HG02840 (cell line): ENCODE measurements around the gene EID3.
"Not testable (repeated sequence)": the region's sequence is repeated elsewhere in the genome, so short reads cannot be mapped to it uniquely, and the experiment has no call there.

Source experiments
- ATAC-seq: cut with Tn5 transposase; IDR thresholded peaks from one replicate; pipeline ENCODE4 v1.9.1; 2021; ENCODE audit warnings: mild to moderate bottlenecking, moderate library complexity, moderate number of reproducible peaks; ENCODE audit not compliant: unreplicated experiment, low FRiP score

The EID3 gene

DNA sequence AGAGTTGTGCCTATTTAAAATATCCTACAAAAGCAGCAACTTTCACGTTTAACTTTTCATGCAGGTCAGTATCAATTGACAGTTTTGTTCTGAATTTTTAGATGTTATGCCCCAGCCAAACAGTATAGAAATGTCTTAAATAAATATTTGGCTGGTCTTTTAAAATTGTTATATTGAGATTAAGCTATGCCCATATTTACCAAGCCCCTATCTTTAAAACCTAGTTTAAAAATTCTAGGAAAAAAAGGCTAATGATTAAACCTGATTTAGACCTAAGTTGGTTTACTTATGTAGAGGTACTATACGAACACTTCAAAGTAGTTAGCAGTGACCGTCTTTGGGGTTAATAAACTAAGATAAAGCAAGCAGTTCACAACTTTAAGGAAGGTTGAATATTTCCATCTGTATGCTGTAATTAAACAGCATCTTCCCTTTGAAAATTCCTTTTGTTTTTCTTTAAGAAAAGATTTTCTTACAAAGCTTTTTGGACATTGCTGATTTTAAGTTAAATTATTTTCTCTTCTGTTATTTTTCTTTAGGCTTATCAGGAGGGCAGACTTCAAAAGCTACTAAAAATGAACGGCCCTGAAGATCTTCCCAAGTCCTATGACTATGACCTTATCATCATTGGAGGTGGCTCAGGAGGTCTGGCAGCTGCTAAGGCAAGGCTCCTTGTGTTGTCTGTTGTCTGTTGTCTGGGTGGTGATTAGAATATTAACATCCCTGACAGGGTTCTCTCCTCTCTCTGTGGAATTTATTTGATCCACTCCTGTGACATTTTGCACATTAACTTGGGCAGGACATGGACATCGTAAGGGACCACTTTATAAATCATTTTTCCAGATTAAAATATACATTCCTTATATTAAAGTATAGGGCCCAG is 7.5 kb downstream of the EID3 start:
- no peak for ATAC-seq

DNA sequence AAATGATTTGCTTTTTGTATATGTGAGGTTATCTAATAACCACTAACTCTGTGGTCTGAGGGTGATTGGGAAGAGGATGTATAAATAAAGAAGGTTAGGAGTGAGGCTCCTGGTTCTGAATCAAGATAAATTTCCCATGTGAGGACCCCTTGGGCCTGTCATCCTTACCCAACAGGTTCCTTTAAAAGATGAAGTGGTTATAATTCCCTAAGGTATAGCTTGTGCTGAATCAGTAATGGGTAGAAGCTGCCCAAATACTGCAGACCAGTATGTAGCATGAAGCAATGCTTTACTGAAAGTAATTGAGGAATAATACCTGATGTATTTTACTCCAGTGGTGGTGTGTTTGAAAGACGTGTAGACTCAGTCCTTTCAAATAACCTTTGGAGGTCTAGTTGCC is 8.7 kb downstream of the EID3 start:
- ATAC-seq, result no peak

DNA sequence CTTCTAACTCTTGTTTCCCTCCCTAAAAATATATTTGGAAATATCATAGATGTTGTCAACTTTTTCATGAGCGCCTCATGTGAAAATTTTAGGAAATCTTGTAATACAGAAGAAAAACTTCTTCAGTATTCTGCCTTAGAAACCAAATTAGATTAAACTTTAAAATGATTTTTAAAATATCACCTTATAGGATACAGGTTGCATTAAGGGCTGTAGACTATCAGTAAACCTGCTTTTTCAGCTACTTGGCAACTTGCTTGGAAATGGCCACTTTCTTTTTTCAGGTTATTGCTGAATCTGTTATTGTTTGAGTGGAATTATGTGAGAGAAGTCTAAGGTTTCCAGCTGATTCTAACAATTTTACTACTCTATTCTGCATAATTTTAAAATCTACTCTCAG is 9.1 kb downstream of the EID3 start:
- ATAC-seq, result no peak

DNA sequence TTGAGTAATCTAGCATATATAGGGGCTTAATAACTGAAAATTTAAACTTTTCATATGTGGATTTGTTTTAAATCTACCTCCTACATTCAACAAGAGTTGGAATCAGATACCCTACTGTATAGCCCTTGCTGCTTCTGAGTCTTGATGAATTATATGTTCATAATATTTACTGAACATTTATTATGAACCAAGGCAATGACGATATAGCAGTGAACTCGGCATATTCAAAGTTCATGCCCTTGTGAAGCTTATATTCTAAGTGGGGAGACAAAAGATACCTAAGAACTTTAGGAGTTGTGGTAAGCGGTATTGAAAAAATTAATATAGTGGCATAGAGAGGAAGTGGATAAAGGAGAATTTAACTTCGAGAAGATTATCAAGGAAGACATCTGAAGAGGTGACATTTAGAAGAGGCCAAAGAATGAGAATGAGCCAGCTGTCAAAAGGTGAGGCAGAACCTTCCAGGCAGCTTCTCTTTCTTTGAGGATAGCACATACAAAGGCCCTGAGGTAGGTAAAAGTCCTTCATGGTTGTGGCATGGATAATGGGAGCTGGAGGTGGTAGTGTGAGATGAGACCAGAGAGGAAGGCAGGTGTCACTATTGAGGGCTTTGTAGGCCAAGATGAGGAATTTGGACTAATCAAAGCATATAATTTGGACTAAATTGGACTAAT is 10.2 kb downstream of the EID3 start:
- ATAC-seq, result no peak

DNA sequence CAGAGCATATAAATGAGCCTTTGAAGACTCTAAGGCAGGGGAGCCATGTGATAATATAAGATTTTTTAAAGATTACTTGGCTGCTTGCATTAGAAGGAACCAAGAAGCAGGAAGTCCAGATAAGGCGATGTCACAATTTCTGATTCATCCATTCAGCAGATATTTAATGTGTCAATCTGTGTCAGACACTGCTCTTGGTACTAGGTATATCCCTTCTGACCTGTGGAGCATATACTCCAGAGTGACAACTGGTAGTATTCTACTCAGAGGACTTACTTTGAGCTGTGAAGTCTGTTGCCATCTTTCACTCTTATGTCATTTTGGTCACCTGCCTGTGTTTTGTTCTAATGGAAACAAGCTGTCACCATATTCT is 10.7 kb downstream of the EID3 start:
- no peak for ATAC-seq

DNA sequence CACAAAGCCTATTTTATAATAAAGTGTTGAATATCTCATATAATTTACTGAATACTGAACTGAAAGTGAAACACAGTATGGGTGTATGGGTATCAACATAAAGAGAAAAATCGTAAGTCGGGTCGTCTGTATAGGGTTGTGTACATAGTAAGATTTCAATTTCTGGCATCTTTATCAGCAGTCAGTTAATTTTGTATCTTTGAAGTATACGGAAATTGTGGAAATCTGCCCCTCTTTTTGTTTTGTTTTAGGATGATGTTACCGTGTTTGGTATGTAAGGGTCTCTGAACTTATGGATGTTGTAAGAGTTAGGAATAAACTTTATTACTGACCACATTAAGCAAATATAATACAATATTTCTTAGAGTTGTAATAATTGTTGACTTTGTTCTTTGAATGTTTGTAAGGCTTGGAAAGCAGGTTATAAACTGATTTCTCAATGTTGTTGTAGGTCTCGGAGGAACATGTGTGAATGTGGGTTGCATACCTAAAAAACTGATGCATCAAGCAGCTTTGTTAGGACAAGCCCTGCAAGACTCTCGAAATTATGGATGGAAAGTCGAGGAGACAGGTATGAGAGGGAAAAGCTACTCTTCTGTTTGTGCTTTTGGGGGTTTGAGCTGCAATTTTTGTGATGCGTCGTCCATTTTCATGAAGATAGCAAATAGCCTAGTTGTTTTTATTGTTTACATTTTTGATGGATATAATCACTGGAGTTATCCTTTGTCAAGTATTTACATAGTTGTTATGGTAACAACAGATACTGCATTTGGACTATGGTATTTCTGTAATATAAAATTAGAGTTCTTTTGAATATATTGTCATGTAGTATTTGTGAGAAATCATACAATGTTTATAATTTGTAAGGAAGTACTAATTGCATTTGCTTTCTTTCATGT is 12.0 kb downstream of the EID3 start:
- ATAC-seq, result no peak

DNA sequence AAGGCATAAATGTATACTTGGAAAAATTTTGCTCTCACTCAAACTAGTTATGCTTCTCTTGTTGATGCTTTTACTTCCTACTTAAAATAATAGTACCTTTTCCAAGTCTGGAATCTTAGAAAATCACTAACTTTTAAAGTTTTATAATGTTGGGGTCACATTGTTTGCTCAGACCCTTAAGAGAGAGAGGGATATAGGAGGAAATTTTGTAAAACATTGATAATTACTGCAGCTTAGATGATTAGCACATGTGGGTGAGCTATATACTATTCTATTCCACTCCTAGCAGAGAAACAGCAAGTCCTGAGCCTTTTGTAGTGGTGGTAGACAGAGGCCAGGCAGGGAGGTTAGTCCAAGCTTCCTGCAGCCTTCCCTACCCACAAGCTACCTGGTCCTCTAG is 13.4 kb downstream of the EID3 start:
- ATAC-seq, result no peak

DNA sequence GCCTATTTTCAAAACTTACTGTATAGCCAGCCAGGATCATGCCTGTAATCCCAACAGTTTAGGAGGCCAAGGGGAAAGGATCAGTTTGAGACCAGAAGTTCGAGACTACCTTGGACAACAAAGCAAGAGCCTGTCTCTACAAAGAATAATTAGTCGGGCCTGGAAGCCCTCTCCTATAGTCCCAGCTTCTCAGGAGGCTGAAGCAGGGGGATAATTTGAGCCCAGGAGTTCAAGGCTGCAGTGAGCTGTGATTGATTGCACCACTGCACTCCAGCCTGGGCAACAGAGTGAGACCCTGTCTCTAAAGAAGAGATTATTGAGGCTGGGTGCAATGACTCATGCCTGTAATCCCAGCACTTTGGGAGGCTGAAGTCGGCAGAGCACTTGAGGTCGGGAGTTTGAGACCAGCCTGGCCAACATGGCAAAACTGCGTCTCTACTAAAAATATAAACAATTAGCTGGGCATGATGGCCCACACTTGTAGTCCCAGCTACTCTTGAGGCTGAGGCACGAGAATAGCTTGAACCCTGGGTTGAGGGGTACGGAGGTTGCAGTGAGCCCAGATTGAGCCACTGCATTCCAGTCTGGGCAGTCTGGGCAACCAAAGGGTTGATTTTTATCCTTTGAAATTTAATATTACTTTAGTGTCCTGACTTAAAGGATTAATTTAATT is 14.1 kb downstream of the EID3 start:
- no peak for ATAC-seq

DNA sequence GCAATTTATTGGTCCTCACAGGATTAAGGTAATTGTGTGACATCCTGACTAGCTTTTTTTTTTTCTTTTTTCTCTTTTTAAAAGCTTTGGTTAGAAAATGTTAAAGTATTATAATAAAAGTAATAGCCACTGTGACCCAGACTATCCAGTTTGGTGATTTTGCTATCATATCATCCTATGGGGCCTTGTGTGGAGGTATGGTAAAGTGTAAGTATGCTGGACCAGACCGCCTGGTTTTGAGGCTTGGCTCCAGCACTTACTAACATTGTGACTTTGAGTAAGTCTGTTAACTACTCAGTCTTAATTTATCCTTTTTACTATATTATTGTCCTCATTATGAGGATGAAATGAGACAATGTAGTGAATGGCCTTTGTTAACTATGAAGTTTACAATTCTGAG is 15.5 kb downstream of the EID3 start:
- ATAC-seq, result no peak

DNA sequence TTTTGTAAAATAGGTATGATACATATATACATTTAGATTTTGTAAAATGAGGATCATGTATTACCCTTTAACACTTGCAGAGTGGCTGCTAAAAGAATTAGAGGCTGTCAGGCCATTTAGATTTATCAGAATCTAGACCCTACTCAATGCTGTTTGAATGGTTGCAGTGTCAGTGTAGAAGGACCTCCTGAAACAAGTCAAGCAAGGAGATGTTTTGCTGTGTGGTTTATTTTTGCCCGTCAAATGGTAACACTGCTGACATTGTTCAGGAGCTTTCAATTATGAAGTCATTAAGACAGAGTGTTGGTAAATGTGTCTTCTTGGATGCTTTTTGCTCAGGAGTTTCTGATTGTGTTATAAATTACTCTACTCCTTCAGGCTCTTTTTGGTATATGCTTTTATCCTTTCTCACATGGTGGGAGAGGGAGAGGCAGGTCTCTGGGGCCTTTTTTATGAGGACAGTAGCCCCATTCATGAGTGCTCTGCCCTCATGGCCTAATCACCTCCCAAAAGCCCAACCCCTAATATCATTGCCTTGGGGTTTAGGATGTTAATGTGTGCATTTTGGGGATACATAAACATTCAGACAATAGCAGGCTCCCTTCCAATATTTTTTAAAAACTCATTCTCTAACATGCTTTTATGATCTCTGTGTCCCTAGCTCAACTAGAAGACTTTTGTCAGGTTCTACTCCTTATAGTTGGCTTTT is 16.5 kb downstream of the EID3 start:
- ATAC-seq, result no peak

DNA sequence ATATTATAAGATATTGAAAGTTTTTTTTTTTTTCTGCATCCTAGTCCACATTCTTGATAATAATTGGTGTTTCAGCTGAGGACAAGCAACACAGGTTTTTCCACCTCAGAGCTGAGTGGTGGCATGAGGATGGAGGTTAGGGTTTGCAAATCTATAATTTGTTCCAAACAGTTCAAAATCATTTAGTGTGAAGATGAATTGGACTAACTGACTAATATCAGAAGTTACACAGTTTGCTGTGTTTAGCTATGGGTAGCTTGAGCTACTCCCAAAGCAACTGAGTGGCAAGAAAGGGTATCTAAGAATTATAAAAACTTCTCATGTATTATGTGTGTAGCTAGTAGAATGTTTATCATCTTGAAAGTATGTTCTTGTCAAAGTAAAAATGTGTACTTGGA is 17.1 kb downstream of the EID3 start:
- no peak for ATAC-seq

DNA sequence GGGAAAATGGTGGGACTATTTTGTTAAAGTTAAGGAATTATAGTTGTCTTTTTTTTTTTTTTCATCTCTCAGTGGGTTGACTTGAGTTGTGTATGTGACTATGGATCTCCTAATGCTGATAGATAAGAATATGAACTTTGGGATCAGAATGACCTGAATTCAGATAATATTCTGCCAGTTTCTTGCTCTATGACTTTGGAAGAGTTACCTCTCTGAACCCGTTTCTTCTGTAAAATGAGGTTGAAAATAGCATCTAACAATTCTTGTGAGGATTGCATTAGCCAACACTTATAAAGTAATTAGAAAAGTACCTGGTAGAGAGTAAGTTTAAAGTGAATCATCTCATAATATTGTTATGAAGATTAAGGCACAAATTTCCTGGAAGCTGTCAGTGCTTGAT is 18.4 kb downstream of the EID3 start:
- ATAC-seq, result no peak

DNA sequence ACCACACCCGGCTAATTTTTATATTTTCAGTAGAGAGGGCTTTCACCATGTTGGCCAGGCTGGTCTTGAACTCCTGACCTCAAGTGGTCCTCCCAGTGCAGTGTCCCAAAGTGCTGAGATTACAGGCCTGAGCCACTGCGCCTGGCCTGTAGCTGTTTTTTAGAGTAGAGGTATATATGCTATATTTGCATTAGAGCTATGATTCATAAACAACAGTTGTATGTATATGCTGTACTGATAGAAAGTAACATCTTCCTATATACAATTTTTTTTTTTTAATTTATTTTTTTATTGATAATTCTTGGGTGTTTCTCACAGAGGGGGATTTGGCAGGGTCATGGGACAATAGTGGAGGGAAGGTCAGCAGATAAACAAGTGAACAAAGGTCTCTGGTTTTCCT is 19.0 kb downstream of the EID3 start:
- not testable (repeated sequence) for ATAC-seq

DNA sequence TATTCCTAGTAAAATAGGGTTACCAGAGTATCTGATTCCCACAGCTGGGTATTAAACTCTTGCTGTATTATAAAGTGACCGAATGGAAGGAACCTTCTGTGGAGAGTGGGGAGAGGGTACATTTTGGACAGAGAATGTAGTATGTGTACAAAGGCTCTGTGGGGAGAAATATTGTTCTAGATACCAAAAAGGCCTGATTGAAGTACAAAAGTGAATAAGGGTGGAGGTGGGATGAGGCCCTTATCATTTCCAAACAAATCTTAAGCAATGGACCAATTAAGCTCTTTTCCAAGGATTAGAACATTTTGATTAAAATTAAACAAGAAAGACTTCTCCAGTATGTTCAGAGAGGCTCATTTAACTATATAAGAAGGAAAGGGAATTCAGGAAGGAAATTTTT is 20.4 kb downstream of the EID3 start:
- ATAC-seq, result no peak

DNA sequence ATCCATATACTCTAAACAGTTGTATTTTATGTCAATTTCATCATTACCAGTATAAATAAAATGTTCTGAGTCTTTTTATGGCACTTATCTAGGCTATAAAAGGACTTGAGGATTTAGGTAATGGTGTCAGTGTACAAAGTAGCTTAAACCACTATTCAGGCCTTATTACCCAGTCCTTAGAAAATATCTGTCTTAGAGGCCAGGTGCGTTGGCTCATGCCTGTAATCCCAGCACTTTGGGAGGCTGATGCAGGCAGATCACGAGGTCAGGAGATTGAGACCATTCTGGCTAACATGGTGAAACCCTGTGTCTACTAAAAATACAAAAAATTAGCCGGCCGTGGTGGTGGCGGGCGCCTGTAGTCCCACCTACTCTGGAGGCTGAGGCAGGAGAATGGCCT is 24.7 kb downstream of the EID3 start:
- not testable (repeated sequence) for ATAC-seq

DNA sequence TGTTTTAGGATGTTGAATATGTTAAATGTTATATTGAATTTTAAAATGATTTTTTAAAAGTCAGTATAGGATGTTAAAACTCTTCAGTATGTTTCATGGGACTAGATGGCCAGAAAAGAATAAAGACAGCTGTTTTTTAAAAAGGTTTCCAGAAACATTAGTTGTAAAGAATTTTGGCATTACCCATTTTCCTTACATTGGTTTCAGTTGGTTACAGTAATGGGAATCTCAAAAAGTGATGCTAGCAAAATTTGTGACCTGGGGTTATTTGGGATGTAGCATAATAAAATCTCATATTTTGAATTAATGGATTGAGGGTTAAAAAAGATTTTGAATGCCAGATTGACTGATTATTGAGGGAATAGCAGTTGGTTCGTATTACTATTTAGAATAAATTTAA is 25.3 kb downstream of the EID3 start:
- no peak for ATAC-seq

DNA sequence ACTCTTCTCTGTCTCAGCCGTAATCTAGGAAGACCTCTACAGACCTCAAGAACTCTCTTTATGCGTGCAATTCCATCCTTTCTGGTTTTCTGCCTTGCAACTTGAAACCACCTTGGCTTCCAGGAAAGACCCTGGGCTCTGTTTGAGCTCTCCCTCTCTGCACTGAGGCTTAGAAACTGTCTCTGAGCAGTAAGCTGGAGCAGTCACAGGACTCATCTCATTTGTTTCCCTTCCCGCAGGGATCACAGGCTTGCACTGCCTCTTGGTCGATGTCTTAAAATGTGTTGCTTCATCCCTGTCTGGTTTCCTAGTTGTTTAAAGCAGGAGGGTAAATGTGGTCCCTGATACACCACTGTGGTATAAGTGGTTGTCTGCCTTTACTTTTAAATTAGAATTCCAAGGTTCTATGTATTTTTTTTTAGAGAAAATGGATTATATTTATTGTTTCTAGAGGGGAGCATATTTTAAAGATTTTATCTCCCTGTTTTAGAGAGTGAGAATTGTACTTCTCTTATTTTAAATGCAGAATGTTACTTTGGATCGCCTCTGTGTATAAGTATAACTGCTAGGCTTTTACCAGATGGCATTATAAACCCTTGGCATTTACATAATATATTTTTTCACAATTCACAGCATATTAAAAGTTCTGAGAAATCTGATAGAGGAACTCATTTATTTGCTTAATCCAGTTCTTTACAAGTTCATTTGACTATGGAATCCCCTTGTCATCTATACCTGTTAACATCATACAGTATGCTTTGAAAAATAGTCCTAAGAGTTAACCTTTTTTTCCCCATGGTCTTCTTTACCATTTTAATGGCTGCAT is 26.4 kb downstream of the EID3 start:
- no peak for ATAC-seq

DNA sequence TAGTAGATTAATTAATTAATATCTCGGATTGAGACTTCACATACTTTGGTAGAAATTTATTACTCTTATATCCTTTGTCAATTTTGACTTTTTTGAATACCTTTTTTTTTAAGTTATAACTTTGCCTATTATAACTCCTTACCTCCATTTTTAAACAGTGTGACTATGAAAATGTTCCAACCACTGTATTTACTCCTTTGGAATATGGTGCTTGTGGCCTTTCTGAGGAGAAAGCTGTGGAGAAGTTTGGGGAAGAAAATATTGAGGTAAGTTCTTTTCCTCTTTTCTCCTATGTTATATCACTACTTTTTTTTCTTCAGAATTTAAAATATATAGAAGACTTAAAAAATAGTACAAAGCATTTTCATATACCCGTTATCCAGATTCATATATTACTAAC is 27.8 kb downstream of the EID3 start:
- no peak for ATAC-seq

DNA sequence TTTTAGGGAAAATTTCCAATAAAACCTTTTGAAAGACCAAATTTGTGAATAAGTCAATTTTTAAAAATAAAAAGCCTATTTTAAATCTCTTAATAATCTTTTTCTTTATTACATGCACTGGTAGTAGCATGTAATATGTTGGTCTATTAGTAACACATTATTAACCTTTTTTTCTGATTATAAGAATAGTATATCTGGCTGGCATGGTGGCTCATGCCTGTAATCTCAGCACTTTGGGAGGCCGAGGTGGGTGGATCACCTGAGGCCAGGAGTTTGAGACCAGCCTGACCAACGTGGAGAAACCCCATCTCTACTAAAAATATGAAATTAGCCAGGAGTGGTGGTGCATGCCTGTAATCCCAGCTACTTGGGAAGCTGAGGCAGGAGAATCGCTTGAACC is 28.7 kb downstream of the EID3 start:
- ATAC-seq, result not testable (repeated sequence)
